CD4-positive, alpha-beta T cell treated with Interleukin-15 for 4 hours (primary cell): ENCODE measurements around the gene CTXND1.

ENCODE experiments used
- DNase-seq: peaks from one replicate; pipeline ENCODE4 v3.0.0-alpha.2; 2020; ENCODE audit warnings: low spot score

CTXND1 gene

GRCh38 chr15:80208758-80209734 is 43.0 kb downstream of the CTXND1 start:
- no peak for DNase-seq

GRCh38 chr15:80207887-80208286 is 44.1 kb downstream of the CTXND1 start:
- no peak for DNase-seq

GRCh38 chr15:80204231-80204630 is 47.8 kb downstream of the CTXND1 start:
- no peak for DNase-seq

GRCh38 chr15:80203361-80203885 is 48.6 kb downstream of the CTXND1 start:
- no peak for DNase-seq

GRCh38 chr15:80202641-80203360 is 49.2 kb downstream of the CTXND1 start:
- DNase-seq, result no peak

- DNase-seq, result no peak
These were observed 50.0 kb downstream of the CTXND1 start for GRCh38 chr15:80202016-80202315.

- DNase-seq, result no peak
These were observed 50.6 kb downstream of the CTXND1 start for GRCh38 chr15:80201256-80202015.

GRCh38 chr15:80199869-80200268 is 52.1 kb downstream of the CTXND1 start:
- no peak for DNase-seq

GRCh38 chr15:80199366-80199765 is 52.6 kb downstream of the CTXND1 start:
- no peak for DNase-seq

- DNase-seq, result no peak
These were observed 57.1 kb downstream of the CTXND1 start for GRCh38 chr15:80194914-80195313.

GRCh38 chr15:80194186-80194585 is 57.8 kb downstream of the CTXND1 start:
- DNase-seq, result no peak

GRCh38 chr15:80191897-80192595 is 60.0 kb downstream of the CTXND1 start:
- no peak for DNase-seq

GRCh38 chr15:80191198-80191597 is 60.8 kb downstream of the CTXND1 start:
- DNase-seq, result no peak

- no peak for DNase-seq
These were observed 63.8 kb downstream of the CTXND1 start for GRCh38 chr15:80188251-80188650.

GRCh38 chr15:80186597-80186996 is 65.4 kb downstream of the CTXND1 start:
- DNase-seq, result no peak

- no peak for DNase-seq
These were observed 65.9 kb downstream of the CTXND1 start for GRCh38 chr15:80186066-80186465.

- no peak for DNase-seq
These were observed 66.9 kb downstream of the CTXND1 start for GRCh38 chr15:80185152-80185551.

- no peak for DNase-seq
These were observed 67.5 kb downstream of the CTXND1 start for GRCh38 chr15:80184554-80184953.

GRCh38 chr15:80183886-80184285 is 68.1 kb downstream of the CTXND1 start:
- DNase-seq, result no peak

- DNase-seq, result no peak
These were observed 68.7 kb downstream of the CTXND1 start for GRCh38 chr15:80183306-80183705.

- DNase-seq, result no peak
These were observed 69.3 kb downstream of the CTXND1 start for GRCh38 chr15:80182611-80183261.
